Liver (tissue), 9 donors: ENCODE results near the gene ARMC7. TPM values are rescaled to one million over a fixed set of nuclear protein-coding genes. Genes with fewer than 3 reads are reported as not detected.
"Not testable (repeated sequence)": the region's sequence is repeated elsewhere in the genome, so short reads cannot be mapped to it uniquely, and the experiment has no call there.

Experiments
- DNase-seq: peaks from one replicate; pipeline ENCODE4 v3.0.0-alpha.2; 2017; ENCODE audit warnings: low spot score
- H3K27ac ChIP-seq, 2 donors: one replicate each; pipeline ENCODE4 v1.7.0; 2013; ENCODE audit warnings: inconsistent platforms in 2 of 2, low read length in 2 of 2, control low read depth in 1 of 2, low read depth in 1 of 2, mild to moderate bottlenecking in 1 of 2
- H3K27me3 ChIP-seq, 4 donors: one replicate each; pipeline versions ENCODE4 v1.6.1 to v1.7.0; 2013; ENCODE audit warnings: low read length in 3 of 4, inconsistent platforms in 1 of 4, mild to moderate bottlenecking in 1 of 4, moderate library complexity in 1 of 4; ENCODE audit not compliant: control insufficient read depth in 4 of 4, insufficient read depth in 4 of 4
- H3K36me3 ChIP-seq, 4 donors: one replicate each; pipeline versions ENCODE4 v1.6.1 to v1.7.0; 2013; ENCODE audit warnings: low read length in 3 of 4, mild to moderate bottlenecking in 3 of 4, low read depth in 1 of 4, moderate library complexity in 1 of 4; ENCODE audit not compliant: control insufficient read depth in 4 of 4, insufficient read depth in 3 of 4
- H3K4me1 ChIP-seq, 4 donors: one replicate each; pipeline versions ENCODE4 v1.6.1 to v1.7.0; 2013; ENCODE audit warnings: low read length in 3 of 4, mild to moderate bottlenecking in 3 of 4, moderate library complexity in 1 of 4; ENCODE audit not compliant: control insufficient read depth in 4 of 4, insufficient read depth in 4 of 4
- H3K4me3 ChIP-seq, 3 donors: one replicate each; pipeline versions ENCODE4 v1.6.1 to v1.7.0; 2013; ENCODE audit warnings: low read length in 3 of 3, control low read depth in 1 of 3, low read depth in 1 of 3, mild to moderate bottlenecking in 1 of 3
- H3K9ac ChIP-seq, 2 donors: one replicate each; pipeline ENCODE4 v1.7.0; 2013; ENCODE audit warnings: low read length in 2 of 2, mild to moderate bottlenecking in 2 of 2, moderate library complexity in 2 of 2, control low read depth in 1 of 2, low read depth in 1 of 2
- H3K9me3 ChIP-seq, 4 donors: one replicate each; pipeline versions ENCODE4 v1.6.1 to v1.7.0; 2013; ENCODE audit warnings: low read length in 3 of 4; ENCODE audit not compliant: control insufficient read depth in 4 of 4
- CTCF ChIP-seq: fragments of 150-350 bp; IDR thresholded peaks from 2 replicates; pipeline ENCODE4 v1.5.1; 2017; ENCODE audit warnings: improper control_type of control experiment, low read depth, low read length; ENCODE audit not compliant: missing input control
- FOXA1 ChIP-seq: IDR thresholded peaks from 2 replicates; pipeline ENCODE4 v1.6.1; 2016; ENCODE audit warnings: antibody characterized with exemption
- FOXA2 ChIP-seq: IDR thresholded peaks from 2 replicates; pipeline ENCODE4 v1.6.1; 2016; ENCODE audit warnings: antibody characterized with exemption
- GABPA ChIP-seq, 2 donors: IDR thresholded peaks in 1 of 2; conservative IDR thresholded peaks in 1 of 2; 2 replicates each; pipeline ENCODE4 v1.6.1; 2016; ENCODE audit warnings: antibody characterized with exemption in 2 of 2, mild to moderate bottlenecking in 1 of 2, moderate library complexity in 1 of 2
- HNF4A ChIP-seq, 2 donors: conservative IDR thresholded peaks; 2 replicates each; pipeline ENCODE4 v1.6.1; 2016; ENCODE audit warnings: antibody characterized with exemption in 2 of 2, mild to moderate bottlenecking in 2 of 2
- JUND ChIP-seq, 2 donors: IDR thresholded peaks; 2 replicates each; pipeline ENCODE4 v1.6.1; 2016; ENCODE audit warnings: antibody characterized with exemption in 2 of 2
- NR2F2 ChIP-seq: IDR thresholded peaks from 2 replicates; pipeline ENCODE4 v1.6.1; 2016; ENCODE audit warnings: antibody characterized with exemption
- REST ChIP-seq: IDR thresholded peaks from 2 replicates; pipeline ENCODE4 v1.6.1; 2016; ENCODE audit warnings: antibody characterized with exemption, mild to moderate bottlenecking
- RXRA ChIP-seq, 2 donors: IDR thresholded peaks; 2 replicates each; pipeline ENCODE4 v1.6.1; 2017 to 2018; ENCODE audit warnings: antibody characterized with exemption in 2 of 2, mild to moderate bottlenecking in 1 of 2
- SP1 ChIP-seq: IDR thresholded peaks from 2 replicates; pipeline ENCODE4 v1.6.1; 2018; ENCODE audit warnings: antibody characterized with exemption, mild to moderate bottlenecking
- TAF1 ChIP-seq: conservative IDR thresholded peaks from 2 replicates; pipeline ENCODE4 v1.6.1; 2016; ENCODE audit warnings: antibody characterized with exemption, mild to moderate bottlenecking
- YY1 ChIP-seq: IDR thresholded peaks from 2 replicates; pipeline ENCODE4 v1.6.1; 2016; ENCODE audit warnings: antibody characterized with exemption, mild to moderate bottlenecking
- ZBTB33 ChIP-seq: IDR thresholded peaks from 2 replicates; pipeline ENCODE4 v1.6.1; 2016; ENCODE audit warnings: antibody characterized with exemption
- WGBS: extraction: QIAGEN DNeasy Blood & Tissue Kit; methylation state at CpG from one replicate; pipeline ENCODE4 v1.1.7; 2013; 5-methylcytosine and 5-hydroxymethylcytosine counted together
- polyA plus RNA-seq, 2 donors: library from polyadenylated mRNA; stranded (reverse) in 1 of 2; unstranded in 1 of 2; fragments of 200-250 nt in 1 of 2; fragments of >200 nt in 1 of 2; fragmentation: Nextera tagmentation in 1 of 2; extraction: Ambion mirVana in 1 of 2; gene quantifications; one replicate each; pipeline versions ENCODE4 v1.2.1 to v1.2.3, GENCODE V29; 2013 to 2015
- total RNA-seq, 2 donors: library from RNA; depleted of rRNA; stranded (reverse); fragments of >200 nt; gene quantifications; one replicate each; pipeline ENCODE4 v1.2.3, GENCODE V29; 2014
- donor health status: healthy.
- donor health status: healthy.
- donor health status: healthy.
- donor health status: healthy.
- donor health status: healthy.

The ARMC7 gene
- total and polyA plus RNA-seq, 4 donors: 1.7 to 6.6 (median 3.7) TPM

GRCh38 chr17:75154195-75155106 lies 44.7 kb downstream of the ARMC7 start, which contains the start of gene JPT1 (continued):
- TF ChIP-seq ZBTB33 (no peak), GABPA (IDR thresholded peaks at IDR 0.05 in 1 of 2, conservative IDR thresholded peaks at IDR 0.05 in 1 of 2) (peak in 1 of 2 donors; percentile 58)

- Histone ChIP-seq H3K9ac (no peak overlapping the region), H3K4me1 (peaks cover 0 to 16% (median 7%) of the 10 kb centered on the region in 4 donors), H3K27ac (no peak overlapping the region), H3K27me3 (no peaks in the 10 kb centered on the region), H3K9me3 (no peaks in the 10 kb centered on the region), H3K36me3 (no peaks in the 10 kb centered on the region), H3K4me3 (no peak overlapping the region)
- DNase-seq: no peak
- TF ChIP-seq CTCF (no peak), GABPA (IDR thresholded peaks at IDR 0.05 in 1 of 2, conservative IDR thresholded peaks at IDR 0.05 in 1 of 2) (no peak), RXRA (IDR thresholded peaks at IDR 0.05) (no peak), JUND (IDR thresholded peaks at IDR 0.05) (no peak), YY1 (no peak), TAF1 (no peak), NR2F2 (no peak)
- 95% methylated on average over 3 of the region's 3 CpGs for WGBS
Measured at GRCh38 chr17:75155191-75155601, 45.4 kb downstream of the ARMC7 start.

- H3K9ac ChIP-seq, H3K27ac ChIP-seq, H3K4me3 ChIP-seq, H3K9me3 ChIP-seq, H3K36me3 ChIP-seq, DNase-seq, H3K27me3 ChIP-seq, H3K4me1 ChIP-seq: not testable (repeated sequence)
- WGBS: 93% methylated on average over 8 of the region's 8 CpGs
Measured at GRCh38 chr17:75158480-75158879, 48.7 kb downstream of the ARMC7 start.

- Histone ChIP-seq H3K27me3 (no peaks in the 10 kb centered on the region), H3K9ac (no peak overlapping the region), H3K4me1 (peaks cover 0 to 4% (median 2%) of the 10 kb centered on the region in 4 donors), H3K36me3 (peaks cover 0 to 3% (median 0%) of the 10 kb centered on the region in 4 donors), H3K9me3 (no peaks in the 10 kb centered on the region), H3K27ac (no peak overlapping the region), H3K4me3 (no peak overlapping the region)
- no peak for DNase-seq
- 92% methylated on average over 4 of the region's 4 CpGs for WGBS
- TF ChIP-seq HNF4A (conservative IDR thresholded peaks at IDR 0.05) (no peak), FOXA1 (no peak), CTCF (no peak), SP1 (no peak), REST (no peak), NR2F2 (no peak), FOXA2 (no peak)
Measured at GRCh38 chr17:75159196-75160031, 49.6 kb downstream of the ARMC7 start.
